CD4-positive, alpha-beta T cell (primary cell): ENCODE measurements around the gene FGF19. TPM values are rescaled to one million over a fixed set of nuclear protein-coding genes. Genes with fewer than 3 reads are reported as not detected.

Experiments
- ATAC-seq: fragments of 200-7000 bp; cut with Tn5 transposase; one replicate; pipeline ENCODE4 v1.10.0; 2022; ENCODE audit warnings: mild to moderate bottlenecking; ENCODE audit not compliant: poor library complexity
- CTCF ChIA-PET: fragments of 350-600 bp; sonication (Branson Sonifier 250); formaldehyde crosslinking; loops from one replicate; lab custom pipeline; 2021; ENCODE audit warnings: antibody characterized with exemption, inconsistent platforms; lab: Charles Lee
- POLR2A ChIA-PET: fragments of 350-600 bp; sonication (Branson Sonifier 250); formaldehyde crosslinking; loops from one replicate; lab custom pipeline; 2021; ENCODE audit warnings: antibody characterized with exemption, inconsistent platforms; lab: Charles Lee
- DNase-seq, 14 experiments: peaks; one replicate each; pipeline ENCODE4 v3.0.0-alpha.2; 2013 to 2020; ENCODE audit warnings: mixed read lengths in 2 of 14
- H3K27ac ChIP-seq, 2 donors: one replicate each; pipeline versions ENCODE4 v1.5.1 to v1.7.0; 2013; ENCODE audit warnings: low read length in 2 of 2, low read depth in 1 of 2, mild to moderate bottlenecking in 1 of 2
- H3K27me3 ChIP-seq, 2 experiments: 1 replicate in 1 of 2; 2 replicates in 1 of 2; pipeline versions ENCODE4 v1.6.1 to v1.7.0; 2013; ENCODE audit warnings: low read length in 2 of 2, control low read depth in 1 of 2, mild to moderate bottlenecking in 1 of 2, moderate library complexity in 1 of 2; ENCODE audit not compliant: insufficient read depth in 2 of 2, control insufficient read depth in 1 of 2
- H3K36me3 ChIP-seq: one replicate; pipeline ENCODE4 v1.6.1; 2013; ENCODE audit warnings: low read length, control low read depth; ENCODE audit not compliant: insufficient read depth
- H3K4me1 ChIP-seq: one replicate; pipeline ENCODE4 v1.6.1; 2013; ENCODE audit warnings: low read length, control low read depth; ENCODE audit not compliant: insufficient read depth
- H3K4me3 ChIP-seq: one replicate; pipeline ENCODE4 v1.5.1; 2013; ENCODE audit warnings: mild to moderate bottlenecking, low read length, moderate library complexity
- H3K9me3 ChIP-seq, 2 experiments: 1 replicate in 1 of 2; 2 replicates in 1 of 2; pipeline versions ENCODE4 v1.6.1 to v1.7.0; 2013; ENCODE audit warnings: low read length in 2 of 2, mild to moderate bottlenecking in 2 of 2, control low read depth in 1 of 2, moderate library complexity in 1 of 2; ENCODE audit not compliant: control insufficient read depth in 1 of 2, insufficient read depth in 1 of 2
- H3K27ac Mint-ChIP-seq: one replicate; pipeline ENCODE4 v1.8.0; 2020; ENCODE audit warnings: mixed read lengths
- H3K27me3 Mint-ChIP-seq: one replicate; pipeline ENCODE4 v1.8.0; 2021; ENCODE audit warnings: mixed read lengths
- H3K36me3 Mint-ChIP-seq: one replicate; pipeline ENCODE4 v1.8.0; 2021; ENCODE audit warnings: low read depth, mixed read lengths
- H3K4me1 Mint-ChIP-seq: one replicate; pipeline ENCODE4 v1.8.0; 2021; ENCODE audit warnings: low read depth, mixed read lengths
- H3K4me3 Mint-ChIP-seq: one replicate; pipeline ENCODE4 v1.8.0; 2020; ENCODE audit warnings: mild to moderate bottlenecking, mixed read lengths
- H3K9me3 Mint-ChIP-seq: one replicate; pipeline ENCODE4 v1.8.0; 2020; ENCODE audit warnings: mixed read lengths
- CTCF ChIP-seq: fragments of 200-600 bp; IDR thresholded peaks from one replicate; pipeline ENCODE4 v1.8.0; 2022; ENCODE audit warnings: antibody characterized with exemption, mild to moderate bottlenecking
- intact Hi-C, 2 experiments: fragments of 100-400 bp; cut with DNase I in 1 of 2; cut with micrococcal nuclease in 1 of 2; formaldehyde crosslinking; loops; one replicate each; pipeline versions ENCODE4 v1.15.1 to v1.9.0; 2023 to 2025; cut with DNase I, micrococcal nuclease
- total RNA-seq, 174 experiments: library from RNA in 2 of 174; stranded (reverse) in 2 of 174; gene quantifications; one replicate each; pipeline ENCODE4 v1.2.3 and lab custom pipeline; 2021 to 2026

The FGF19 gene
- total RNA-seq, 2 experiments from 2014 or later, result not detected

GRCh38 chr11:69659591-69659990, 44.2 kb downstream of the FGF19 start:
- Histone ChIP-seq H3K27me3 (no peaks in the 10 kb centered on the region), H3K36me3 (peaks cover 12% of the 10 kb centered on the region), H3K4me1 (no peaks in the 10 kb centered on the region), H3K4me3 (no peak overlapping the region), H3K27ac (no peak overlapping the region), H3K9me3 (no peaks in the 10 kb centered on the region)
- Mint-ChIP-seq H3K9me3 (no peaks in the 10 kb centered on the region), H3K27me3 (no peaks in the 10 kb centered on the region), H3K27ac (no peak overlapping the region), H3K4me3 (no peak overlapping the region), H3K4me1 (no peaks in the 10 kb centered on the region), H3K36me3 (peaks cover 28% of the 10 kb centered on the region)
- ATAC-seq (no peak), DNase-seq (peak in 1 of 14 experiments; percentile 25)
- no peak for TF ChIP-seq CTCF
- ChIA-PET POLR2A (no interaction called here), CTCF (interaction anchor here (1.0 kb wide), 1 partner anchor 11 kb away, joined by 3 read pairs; no protein-coding TSS in a partner anchor)
- intact Hi-C loops, result no loop called here

GRCh38 chr11:69658626-69659450, 45.0 kb downstream of the FGF19 start:
- Histone ChIP-seq H3K36me3 (peaks cover 4% of the 10 kb centered on the region), H3K4me3 (no peak overlapping the region), H3K9me3 (no peaks in the 10 kb centered on the region), H3K27ac (no peak overlapping the region), H3K4me1 (no peaks in the 10 kb centered on the region), H3K27me3 (no peaks in the 10 kb centered on the region)
- Mint-ChIP-seq H3K36me3 (peaks cover 21% of the 10 kb centered on the region), H3K27ac (no peak overlapping the region), H3K4me3 (no peak overlapping the region), H3K4me1 (no peaks in the 10 kb centered on the region), H3K9me3 (no peaks in the 10 kb centered on the region), H3K27me3 (no peaks in the 10 kb centered on the region)
- DNase-seq (peak in 1 of 14 experiments; percentile 25), ATAC-seq (no peak)
- TF ChIP-seq CTCF, result no peak
- CTCF ChIA-PET, result no interaction called here
- POLR2A ChIA-PET, result no interaction called here
- intact Hi-C loops, result no loop called here

GRCh38 chr11:69657911-69658625, 45.8 kb downstream of the FGF19 start:
- Histone ChIP-seq H3K36me3 (peaks cover 4% of the 10 kb centered on the region), H3K9me3 (no peaks in the 10 kb centered on the region), H3K27ac (no peak overlapping the region), H3K4me1 (no peaks in the 10 kb centered on the region), H3K4me3 (no peak overlapping the region), H3K27me3 (no peaks in the 10 kb centered on the region)
- POLR2A ChIA-PET, result no interaction called here
- no peaks in the 10 kb centered on the region for H3K27me3 Mint-ChIP-seq
- intact Hi-C loops, result no loop called here
- no peaks in the 10 kb centered on the region for H3K4me1 Mint-ChIP-seq
- no peak for TF ChIP-seq CTCF
- DNase-seq (peak in 1 of 14 experiments; percentile 30), ATAC-seq (no peak)
- CTCF ChIA-PET, result no interaction called here
- H3K4me3 Mint-ChIP-seq, result no peak overlapping the region
- H3K9me3 Mint-ChIP-seq, result no peaks in the 10 kb centered on the region
- H3K27ac Mint-ChIP-seq, result no peak overlapping the region
- H3K36me3 Mint-ChIP-seq, result peaks cover 14% of the 10 kb centered on the region
